Ectodermal cell (in vitro differentiated cells): ENCODE data around the gene MCTP2.

Experiments used
- H3K27ac ChIP-seq: 2 replicates; pipeline ENCODE4 v1.7.0; 2013; ENCODE audit warnings: mild to moderate bottlenecking, low read depth, low read length; ENCODE audit not compliant: insufficient read depth, poor library complexity, severe bottlenecking
- H3K27me3 ChIP-seq: 2 replicates; pipeline ENCODE4 v1.7.0; 2013; ENCODE audit warnings: mild to moderate bottlenecking, low read length; ENCODE audit not compliant: insufficient read depth, control insufficient read depth, poor library complexity, severe bottlenecking
- H3K36me3 ChIP-seq: one replicate; pipeline ENCODE4 v1.7.0; 2013; ENCODE audit warnings: low read length; ENCODE audit not compliant: control insufficient read depth, insufficient read depth
- H3K4me1 ChIP-seq: one replicate; pipeline ENCODE4 v1.7.0; 2013; ENCODE audit warnings: low read length; ENCODE audit not compliant: control insufficient read depth, insufficient read depth
- H3K4me3 ChIP-seq: 2 replicates; pipeline ENCODE4 v1.7.0; 2013; ENCODE audit warnings: low read depth, low read length, control low read depth; ENCODE audit not compliant: insufficient read depth
- H3K9me3 ChIP-seq: 2 replicates; pipeline ENCODE4 v1.7.0; 2013; ENCODE audit warnings: mild to moderate bottlenecking, low read length, moderate library complexity; ENCODE audit not compliant: control insufficient read depth
- WGBS, 2 experiments: methylation state at CpG; one replicate each; pipeline ENCODE4 v1.1.7; 2013; ENCODE audit warnings: missing lambda C conversion rate in 2 of 2; 5-methylcytosine and 5-hydroxymethylcytosine counted together

Gene MCTP2

GRCh38 chr15:94274745-94275144 lies 43.4 kb downstream of the MCTP2 start:
- Histone ChIP-seq H3K4me1 (no peaks in the 10 kb centered on the region), H3K4me3 (no peak overlapping the region), H3K9me3 (no peaks in the 10 kb centered on the region), H3K36me3 (no peaks in the 10 kb centered on the region), H3K27ac (no peak overlapping the region), H3K27me3 (no peaks in the 10 kb centered on the region)
- no CpG with 5 or more reads among the region's 1 CpG for WGBS, 2 experiments

- Histone ChIP-seq H3K4me1 (no peaks in the 10 kb centered on the region), H3K4me3 (no peak overlapping the region), H3K36me3 (no peaks in the 10 kb centered on the region), H3K27me3 (no peaks in the 10 kb centered on the region), H3K27ac (no peak overlapping the region), H3K9me3 (no peaks in the 10 kb centered on the region)
- WGBS, 2 experiments, result no CpG with 5 or more reads among the region's 1 CpG
These were observed 46.1 kb downstream of the MCTP2 start for GRCh38 chr15:94277485-94277884.

- H3K36me3 ChIP-seq, result no peaks in the 10 kb centered on the region
- 87 to 93% methylated on average over 2 of the region's 2 CpGs for WGBS, 2 experiments
- no peaks in the 10 kb centered on the region for H3K4me1 ChIP-seq
- H3K4me3 ChIP-seq, result no peak overlapping the region
- no peak overlapping the region for H3K27ac ChIP-seq
- no peaks in the 10 kb centered on the region for H3K9me3 ChIP-seq
- H3K27me3 ChIP-seq, result no peaks in the 10 kb centered on the region
These were observed 48.4 kb downstream of the MCTP2 start for GRCh38 chr15:94279736-94280135.

- Histone ChIP-seq H3K27ac (no peak overlapping the region), H3K36me3 (no peaks in the 10 kb centered on the region), H3K9me3 (no peaks in the 10 kb centered on the region), H3K27me3 (no peaks in the 10 kb centered on the region), H3K4me1 (no peaks in the 10 kb centered on the region), H3K4me3 (no peak overlapping the region)
- no CpG with 5 or more reads among the region's 3 CpGs for WGBS, 2 experiments
These were observed 48.9 kb downstream of the MCTP2 start for GRCh38 chr15:94280301-94280700.

- no peaks in the 10 kb centered on the region for H3K9me3 ChIP-seq
- H3K36me3 ChIP-seq, result no peaks in the 10 kb centered on the region
- 95 to 96% methylated on average over 6 to 7 of the region's 7 CpGs for WGBS, 2 experiments
These were observed 51.2 kb downstream of the MCTP2 start for GRCh38 chr15:94282269-94283250.

GRCh38 chr15:94286583-94286982 lies 55.2 kb downstream of the MCTP2 start:
- 88 to 92% methylated on average over 3 of the region's 3 CpGs for WGBS, 2 experiments
- H3K36me3 ChIP-seq, result no peaks in the 10 kb centered on the region
- no peak overlapping the region for H3K4me3 ChIP-seq
- peaks cover 5% of the 10 kb centered on the region for H3K4me1 ChIP-seq
- no peaks in the 10 kb centered on the region for H3K9me3 ChIP-seq
- no peaks in the 10 kb centered on the region for H3K27me3 ChIP-seq
- H3K27ac ChIP-seq, result no peak overlapping the region

More at GRCh38 chr15:94282269-94283250, 51.2 kb downstream of the MCTP2 start:
- H3K27me3 ChIP-seq, result no peaks in the 10 kb centered on the region
- H3K27ac ChIP-seq, result no peak overlapping the region
- no peak overlapping the region for H3K4me3 ChIP-seq
- H3K4me1 ChIP-seq, result peaks cover under 1% of the 10 kb centered on the region

- WGBS, 2 experiments, result 53 to 58% methylated on average over 4 of the region's 4 CpGs
- H3K4me1 ChIP-seq, result peaks cover 5% of the 10 kb centered on the region
- H3K36me3 ChIP-seq, result no peaks in the 10 kb centered on the region
- H3K4me3 ChIP-seq, result no peak overlapping the region
- H3K27me3 ChIP-seq, result no peaks in the 10 kb centered on the region
- H3K9me3 ChIP-seq, result no peaks in the 10 kb centered on the region
- no peak overlapping the region for H3K27ac ChIP-seq
These were observed 56.5 kb downstream of the MCTP2 start for GRCh38 chr15:94287794-94288246.

- no peaks in the 10 kb centered on the region for H3K27me3 ChIP-seq
- H3K4me1 ChIP-seq, result peaks cover 5% of the 10 kb centered on the region
- H3K27ac ChIP-seq, result no peak overlapping the region
- no peaks in the 10 kb centered on the region for H3K36me3 ChIP-seq
- 80 to 89% methylated on average over 1 of the region's 1 CpG for WGBS, 2 experiments
- H3K4me3 ChIP-seq, result no peak overlapping the region
- no peaks in the 10 kb centered on the region for H3K9me3 ChIP-seq
These were observed 59.4 kb downstream of the MCTP2 start for GRCh38 chr15:94290730-94291129.

- Histone ChIP-seq H3K9me3 (no peaks in the 10 kb centered on the region), H3K27me3 (no peaks in the 10 kb centered on the region), H3K4me3 (no peak overlapping the region), H3K27ac (no peak overlapping the region), H3K4me1 (no peaks in the 10 kb centered on the region), H3K36me3 (no peaks in the 10 kb centered on the region)
- 94 to 95% methylated on average over 12 to 13 of the region's 13 CpGs for WGBS, 2 experiments
These were observed 62.3 kb downstream of the MCTP2 start for GRCh38 chr15:94293411-94294402.

- no CpG with 5 or more reads among the region's 1 CpG for WGBS, 2 experiments
These were observed 63.2 kb downstream of the MCTP2 start for GRCh38 chr15:94294556-94294955.

More at GRCh38 chr15:94294556-94294955, 63.2 kb downstream of the MCTP2 start:
- H3K4me3 ChIP-seq, result no peak overlapping the region
- no peaks in the 10 kb centered on the region for H3K9me3 ChIP-seq
- H3K27ac ChIP-seq, result no peak overlapping the region
- no peaks in the 10 kb centered on the region for H3K27me3 ChIP-seq
- H3K36me3 ChIP-seq, result no peaks in the 10 kb centered on the region
- no peaks in the 10 kb centered on the region for H3K4me1 ChIP-seq
